Measurements from ENCODE around the gene SWSAP1.

- TF ChIP-seq POLR2A (IDR thresholded peaks at IDR 0.05) (no peak), CTCF (IDR thresholded peaks at IDR 0.05 in 4 of 5, conservative IDR thresholded peaks at IDR 0.05 in 1 of 5) (no peak)
Measured at GRCh38 chr19:11364296-11364904, 10.1 kb upstream of the SWSAP1 start.

All from gastrocnemius medialis (tissue), 4 donors.